NCI-H748 (cell line): ENCODE data around the gene PLEKHM2.

Source experiments
- DNase-seq: peaks from one replicate; lab custom pipeline; 2025; ENCODE audit not compliant: unreplicated experiment; lab: John Stamatoyannopoulos, UW

PLEKHM2 gene

DNA sequence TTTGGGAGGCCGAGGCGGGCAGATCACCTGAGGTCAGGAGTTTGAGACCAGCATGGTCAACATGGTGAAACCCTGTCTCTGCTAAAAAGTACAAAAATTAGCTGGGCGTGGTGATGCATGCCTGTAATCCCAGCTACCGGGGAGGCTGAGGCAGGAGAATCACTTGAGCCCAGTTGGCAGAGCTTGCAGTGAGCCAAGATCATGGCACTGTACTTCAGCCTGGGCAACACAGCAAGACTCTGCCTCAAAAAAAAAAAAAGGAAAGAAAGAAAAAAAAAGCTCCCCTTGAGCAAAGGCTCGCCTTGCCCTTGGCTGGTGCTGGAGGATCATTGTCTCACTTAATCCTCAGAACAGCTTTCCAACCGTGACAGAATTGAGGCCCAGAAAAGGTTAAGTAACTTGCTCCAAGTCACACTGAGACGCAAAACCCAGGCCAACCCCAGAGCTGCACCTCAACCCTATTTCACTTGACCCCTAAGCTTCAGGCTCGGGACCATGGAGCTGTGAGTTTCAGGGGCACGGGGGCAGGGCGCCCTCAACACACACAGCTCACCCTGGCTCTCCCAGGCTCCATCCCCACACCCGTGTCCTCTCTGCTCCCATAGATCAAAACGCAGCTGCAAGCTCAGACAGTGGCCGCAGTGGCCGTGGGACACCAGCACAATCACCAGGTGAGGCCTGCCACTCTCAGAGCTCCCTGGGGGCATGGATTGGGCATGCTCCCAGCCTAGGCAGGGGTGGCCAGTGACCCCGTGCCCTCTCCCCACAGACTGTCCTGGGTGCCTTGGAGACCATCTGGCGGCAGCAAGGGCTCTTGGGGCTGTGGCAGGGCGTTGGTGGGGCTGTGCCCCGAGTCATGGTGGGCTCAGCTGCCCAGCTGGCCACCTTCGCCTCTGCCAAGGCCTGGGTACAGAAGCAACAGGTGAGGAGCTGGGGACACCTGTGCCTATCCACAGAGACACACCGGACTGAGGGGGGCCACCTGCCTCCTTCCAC, 53.5 kb downstream of the PLEKHM2 start:
- no peak for DNase-seq

DNA sequence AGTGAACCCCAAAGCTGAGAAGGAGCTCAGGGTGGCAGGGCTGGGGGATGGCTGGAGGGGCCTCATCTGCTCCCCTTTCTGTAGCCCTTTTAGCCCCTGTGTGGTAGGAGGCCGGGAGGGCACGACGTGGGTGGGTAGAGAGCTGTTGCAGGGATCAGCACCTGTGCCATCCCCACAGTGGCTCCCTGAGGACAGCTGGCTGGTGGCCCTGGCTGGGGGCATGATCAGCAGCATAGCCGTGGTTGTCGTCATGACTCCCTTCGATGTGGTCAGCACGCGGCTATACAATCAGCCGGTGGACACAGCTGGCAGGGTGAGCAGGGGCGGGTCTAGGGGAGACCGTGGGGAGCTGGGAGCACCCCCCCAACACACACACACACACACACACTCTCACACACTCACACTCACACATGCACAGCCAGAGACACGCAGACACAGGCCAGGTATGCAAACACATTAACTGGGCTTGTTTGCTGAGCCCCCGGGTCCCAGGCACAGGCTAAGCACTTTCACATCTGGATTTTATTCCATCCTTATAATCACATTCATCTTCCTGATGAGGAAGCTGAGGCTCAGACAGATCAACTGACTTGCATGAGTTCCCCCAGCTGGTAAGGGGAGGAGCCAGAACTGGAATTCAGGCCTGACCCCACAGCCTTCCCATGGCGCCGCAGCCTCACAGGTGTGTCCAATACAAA, 54.4 kb downstream of the PLEKHM2 start:
- DNase-seq, result no peak

DNA sequence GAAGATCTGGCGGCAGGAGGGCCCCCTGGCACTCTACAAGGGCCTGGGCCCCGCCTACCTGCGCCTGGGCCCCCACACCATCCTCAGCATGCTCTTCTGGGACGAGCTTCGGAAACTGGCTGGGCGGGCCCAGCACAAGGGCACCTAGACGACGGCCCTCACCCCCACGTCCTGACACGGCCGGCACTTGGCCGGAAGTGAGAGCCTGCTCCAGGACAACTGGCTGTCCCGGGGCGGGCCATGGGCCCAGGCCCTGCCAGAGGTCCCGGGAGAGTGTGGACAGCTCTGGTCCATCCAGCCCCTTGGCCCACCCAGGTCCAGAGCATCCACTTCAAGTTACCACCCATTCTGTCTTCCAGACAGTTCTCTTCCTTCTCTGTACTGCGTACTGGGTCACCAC, 55.1 kb downstream of the PLEKHM2 start:
- DNase-seq, result no peak

DNA sequence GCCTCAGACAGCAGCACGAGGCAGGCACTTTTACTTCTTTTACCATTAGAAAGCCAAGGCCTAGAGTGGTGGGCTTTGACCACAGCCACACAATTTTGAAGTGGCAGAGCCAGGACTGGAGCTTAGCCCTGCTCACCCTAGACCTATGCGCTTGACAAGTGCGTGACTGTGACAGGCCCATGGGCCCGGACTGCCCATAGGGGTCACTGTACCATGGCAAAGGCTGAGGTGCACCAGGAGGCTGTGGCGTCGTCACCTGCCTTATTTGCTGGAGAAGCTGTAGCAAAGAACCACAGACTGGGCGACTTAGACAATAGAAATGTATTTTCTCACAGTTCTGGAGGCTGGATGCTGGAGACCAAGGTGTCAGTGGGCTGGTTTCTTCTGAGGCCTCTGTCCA, 55.6 kb downstream of the PLEKHM2 start:
- no peak for DNase-seq

DNA sequence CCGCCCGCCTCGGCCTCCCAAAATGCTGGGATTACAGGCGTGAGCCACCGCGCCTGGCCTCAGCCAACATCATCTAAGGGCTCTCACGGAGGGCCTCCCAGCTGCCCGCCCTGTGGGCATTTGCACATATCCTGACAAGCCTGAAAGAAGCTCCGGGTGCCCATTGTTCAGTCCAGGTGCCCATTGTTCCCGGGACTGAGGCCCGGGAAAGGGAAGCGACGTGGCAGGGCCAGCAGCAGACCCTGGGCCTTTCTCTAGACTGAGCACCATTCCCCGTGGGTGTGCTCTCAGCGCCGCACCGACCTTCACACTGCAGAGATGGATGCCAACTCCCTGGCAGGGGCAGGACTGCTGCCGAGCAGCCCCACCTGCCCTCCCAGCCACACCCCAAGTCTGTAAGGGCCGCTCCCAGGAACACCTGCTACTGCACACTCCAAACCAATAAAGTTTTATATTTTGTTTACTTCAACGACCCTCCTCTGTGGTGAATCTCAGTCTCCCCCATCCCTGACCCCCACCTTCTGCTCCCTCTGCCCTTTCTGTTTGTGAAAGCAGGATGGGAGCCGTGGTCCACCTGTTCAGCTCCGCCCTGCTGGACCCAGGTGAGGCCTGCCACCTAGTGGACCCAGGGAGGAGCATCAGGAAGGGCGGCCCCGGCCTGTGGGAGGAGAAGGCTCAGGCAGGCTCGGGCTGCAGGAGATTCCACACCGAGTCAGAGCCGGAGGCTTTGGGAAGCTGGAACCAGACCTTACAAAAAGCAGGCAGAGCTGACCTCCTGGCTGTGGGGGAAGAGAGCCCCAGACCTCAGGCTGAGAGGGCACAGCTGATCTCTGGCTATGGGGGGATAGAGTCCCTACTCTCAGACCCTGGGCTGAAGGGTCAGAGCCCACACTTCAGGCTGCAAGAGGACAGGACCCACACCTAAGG, 57.1 kb downstream of the PLEKHM2 start:
- peak; percentile 84 for DNase-seq

DNA sequence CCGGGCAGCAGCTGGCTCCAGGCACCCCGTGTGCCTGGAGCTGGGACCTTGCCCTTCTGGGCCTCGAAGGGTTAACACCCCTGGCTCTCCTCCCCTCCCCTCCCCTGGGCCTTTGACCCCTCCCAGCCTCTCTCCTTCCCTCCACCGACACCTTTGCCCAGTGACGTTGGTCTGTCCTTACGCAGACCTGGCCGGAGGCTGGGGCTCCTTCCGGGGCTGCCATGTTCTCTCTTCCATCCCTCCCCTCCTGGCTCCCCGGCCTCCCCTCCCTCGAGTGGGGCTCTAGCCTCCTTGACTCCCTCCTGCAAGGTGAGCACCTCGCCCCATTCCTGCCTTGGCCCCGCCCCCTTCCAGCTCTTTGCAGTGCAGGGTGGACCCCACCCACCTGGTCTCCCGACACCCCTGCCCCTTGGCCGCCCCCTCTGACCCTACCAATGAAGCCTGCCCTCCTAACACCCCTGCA, 58.2 kb downstream of the PLEKHM2 start, which contains the start of gene TMEM82:
TMEM82 (plus strand) TSS at position 161 of the 463 bp plus-strand sequence; CDS start at position 222, 61 bp downstream.
- DNase-seq, result no peak

DNA sequence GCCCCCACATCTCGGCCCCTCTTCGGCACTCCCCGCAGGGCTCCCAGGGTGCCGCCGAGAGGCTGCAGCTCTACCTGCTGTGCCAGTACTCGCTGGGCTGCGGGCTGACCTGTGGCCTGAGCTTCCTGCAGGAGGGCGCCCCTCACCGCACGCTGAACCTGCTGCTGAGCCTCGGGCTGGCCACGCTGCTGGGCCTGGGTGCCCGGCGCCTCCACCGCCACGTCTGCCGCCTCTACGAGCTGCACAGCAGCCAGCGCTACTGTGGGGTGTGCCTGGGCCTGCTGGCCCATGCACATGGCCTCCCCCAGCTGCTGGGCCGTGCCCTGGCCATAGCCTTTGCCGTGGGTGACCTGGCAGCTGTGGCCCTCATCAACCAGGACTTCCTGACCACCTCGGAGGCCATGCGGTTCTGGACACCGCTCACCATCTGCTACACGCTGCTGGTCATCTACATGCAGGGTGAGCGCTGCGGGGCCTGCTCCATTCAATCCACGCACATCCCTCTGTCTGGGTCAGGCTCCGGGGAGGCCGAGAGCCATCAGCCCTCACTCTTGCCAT, 60.1 kb downstream of the PLEKHM2 start:
- no peak for DNase-seq

DNA sequence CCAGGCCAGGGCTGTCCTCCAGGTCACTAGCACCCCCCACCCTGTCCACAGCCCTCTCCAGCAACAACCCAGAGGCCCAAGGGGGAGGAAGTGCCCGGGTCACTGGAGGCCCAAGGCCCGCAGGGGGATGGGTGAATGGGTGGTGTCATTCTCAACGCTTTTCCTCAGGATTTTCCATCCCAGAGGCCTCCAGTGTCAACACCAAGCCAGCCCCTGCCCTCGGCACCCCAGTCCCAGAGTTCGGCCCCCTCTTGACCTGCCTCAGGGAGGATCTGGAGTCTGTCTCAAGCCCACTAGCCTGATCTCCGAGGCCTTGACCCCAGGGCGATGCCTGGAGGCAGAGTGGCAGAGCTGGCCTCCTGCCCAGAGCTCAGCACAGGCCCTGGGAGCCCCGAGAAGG, 63.3 kb downstream of the PLEKHM2 start:
- DNase-seq, result no peak

DNA sequence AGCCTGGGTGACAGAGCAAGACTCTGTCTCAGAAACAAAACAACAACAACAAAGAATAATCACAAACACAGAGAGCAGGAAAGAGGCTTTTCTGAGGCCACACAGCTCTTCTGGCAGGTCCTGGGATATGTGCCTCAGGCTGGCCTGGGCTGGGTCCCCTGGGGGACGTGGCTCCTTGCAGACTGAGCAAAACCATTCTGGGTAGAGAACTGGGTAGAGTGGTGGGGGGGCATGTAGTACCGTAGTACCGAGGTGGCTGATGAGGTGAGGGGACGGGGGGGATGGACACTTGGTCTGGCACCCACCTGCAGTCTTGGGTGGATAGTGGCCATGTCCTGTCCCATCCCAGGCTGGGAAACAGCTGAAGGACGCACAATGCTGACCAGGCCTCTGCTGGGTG, 64.1 kb downstream of the PLEKHM2 start:
- no peak for DNase-seq

DNA sequence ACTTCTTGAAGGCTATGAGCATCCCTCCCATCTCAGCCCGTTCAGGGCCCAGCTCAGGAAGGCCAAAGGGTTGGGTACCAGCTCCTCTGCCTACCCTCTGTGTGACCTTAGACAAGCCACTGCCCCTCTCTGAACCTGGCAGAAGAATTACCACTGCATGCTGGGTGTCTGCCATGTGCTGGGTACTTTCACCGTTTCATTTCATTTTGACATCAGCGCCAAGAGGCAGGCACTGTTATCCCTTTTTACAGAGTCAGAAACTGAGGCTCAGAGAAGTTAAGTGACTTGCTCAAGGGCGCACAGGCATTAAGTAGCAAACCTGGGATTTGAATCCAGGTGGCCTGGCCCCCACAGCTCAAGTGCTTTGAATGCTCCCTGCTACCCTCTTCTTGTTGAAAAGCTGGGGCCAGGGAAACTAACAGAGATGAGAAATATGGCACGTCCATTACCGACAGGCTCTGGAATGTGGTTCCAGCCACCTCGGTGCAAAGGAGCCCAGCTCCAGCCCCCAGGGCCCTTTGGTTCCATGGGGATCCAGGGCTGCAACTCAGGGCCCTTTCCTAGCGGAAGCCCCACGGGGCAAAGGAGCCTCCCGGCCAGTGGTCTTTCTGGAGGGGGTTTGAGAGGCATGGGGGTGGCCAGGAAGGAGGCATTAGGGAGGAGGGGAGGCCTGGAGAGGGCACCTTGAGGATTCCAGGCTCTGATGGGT, 64.7 kb downstream of the PLEKHM2 start:
- no peak for DNase-seq

DNA sequence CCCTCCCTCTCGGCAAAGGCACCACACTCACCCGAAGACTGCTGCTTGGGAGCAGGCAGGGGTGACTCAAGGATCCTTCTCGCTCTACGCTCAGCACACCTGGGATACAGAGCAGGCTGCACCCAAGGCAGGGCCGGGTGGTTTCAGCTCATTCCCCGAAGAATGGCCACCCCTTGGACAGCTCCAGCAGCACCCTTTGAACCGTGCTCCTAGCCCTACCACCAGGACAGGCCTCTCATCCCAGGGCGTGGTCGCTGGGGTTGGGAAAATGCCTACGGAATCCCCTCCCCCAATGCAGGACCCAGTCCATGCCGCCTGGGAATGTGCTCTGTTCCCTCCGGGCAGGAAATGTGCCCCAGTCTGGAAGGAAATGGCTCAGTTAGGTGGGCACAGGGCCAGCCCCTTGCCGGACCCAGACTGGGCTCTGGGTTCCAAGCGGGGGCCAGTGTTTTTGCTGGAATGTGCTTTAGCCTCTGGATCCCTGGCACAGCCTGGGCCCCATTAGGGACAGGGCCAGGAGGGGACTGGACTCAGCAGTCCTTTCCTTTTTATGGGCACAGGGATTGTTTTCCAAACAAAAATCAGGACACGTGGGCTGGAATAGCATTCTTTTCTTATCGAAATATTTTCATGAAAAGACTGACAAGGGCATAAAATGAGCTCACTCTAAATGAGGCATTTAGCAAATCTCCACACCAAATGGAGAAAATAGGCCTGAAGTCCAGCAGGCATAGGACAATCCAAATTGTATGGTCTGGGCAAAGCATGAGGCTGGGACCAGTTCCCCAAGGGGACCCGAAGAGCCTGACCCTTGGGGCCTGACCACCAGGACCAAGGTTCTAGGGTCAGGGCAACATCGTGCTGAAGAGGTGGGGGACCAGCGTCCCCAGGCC, 65.5 kb downstream of the PLEKHM2 start:
- no peak for DNase-seq

DNA sequence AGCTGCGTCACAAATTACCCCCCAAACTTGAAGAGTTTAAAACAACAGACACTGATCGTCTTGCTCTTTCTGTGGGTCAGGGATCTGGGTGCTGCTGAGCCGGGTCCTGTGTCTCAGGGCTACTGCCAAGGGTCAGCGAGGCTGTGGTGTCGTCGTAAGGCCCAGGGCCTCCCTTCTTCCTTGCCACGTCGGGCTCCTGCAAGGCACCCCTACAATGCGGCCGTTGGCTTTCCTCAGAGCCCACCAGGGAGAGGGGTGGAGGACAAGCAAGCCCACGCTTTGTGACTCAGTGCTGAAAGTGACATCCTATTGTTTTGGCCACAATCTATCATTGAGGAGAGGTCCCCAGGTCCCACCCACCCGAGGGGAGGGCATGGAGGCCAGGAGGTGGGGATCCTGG, 66.8 kb downstream of the PLEKHM2 start:
- DNase-seq, result no peak

DNA sequence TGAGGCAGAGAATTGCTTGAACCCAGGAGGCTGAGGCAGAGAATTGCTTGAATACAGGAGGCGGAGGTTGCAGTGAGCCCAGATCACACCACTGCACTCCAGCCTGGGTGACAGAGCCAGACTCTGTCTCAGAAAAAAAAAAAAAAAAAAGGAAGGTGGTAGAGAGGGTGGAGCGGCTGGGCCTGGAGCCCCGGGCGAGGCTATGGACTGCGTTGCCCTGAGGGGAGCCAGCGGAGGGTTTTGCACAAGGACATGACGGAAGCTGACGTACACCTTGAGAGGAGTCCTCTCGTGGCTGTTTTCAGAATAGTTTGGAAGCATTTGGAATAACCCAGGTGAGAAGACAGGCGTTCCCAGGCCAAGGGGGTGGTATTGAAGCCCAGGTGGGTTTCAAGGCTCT, 67.6 kb downstream of the PLEKHM2 start:
- DNase-seq, result no peak

DNA sequence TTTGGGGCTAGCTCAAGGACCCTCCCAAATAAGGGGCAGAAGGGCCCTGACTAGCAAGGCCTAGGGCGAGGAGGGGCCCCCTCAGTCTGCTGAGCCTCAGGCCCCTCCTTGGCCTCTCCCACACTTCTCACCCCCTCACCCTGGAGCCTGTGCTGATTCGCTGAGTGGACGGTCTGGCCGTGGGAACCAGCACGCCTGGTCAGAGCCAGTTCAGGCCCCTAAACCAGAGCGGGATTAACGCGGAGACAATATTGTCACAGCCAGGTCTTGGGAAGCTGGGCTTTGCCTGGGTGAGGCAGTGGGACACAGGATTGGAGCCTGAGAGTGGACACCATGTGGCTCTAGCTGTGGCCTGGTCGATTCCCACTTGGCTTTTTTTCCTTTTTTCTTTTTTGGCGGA, 69.7 kb downstream of the PLEKHM2 start:
- DNase-seq, result no peak

DNA sequence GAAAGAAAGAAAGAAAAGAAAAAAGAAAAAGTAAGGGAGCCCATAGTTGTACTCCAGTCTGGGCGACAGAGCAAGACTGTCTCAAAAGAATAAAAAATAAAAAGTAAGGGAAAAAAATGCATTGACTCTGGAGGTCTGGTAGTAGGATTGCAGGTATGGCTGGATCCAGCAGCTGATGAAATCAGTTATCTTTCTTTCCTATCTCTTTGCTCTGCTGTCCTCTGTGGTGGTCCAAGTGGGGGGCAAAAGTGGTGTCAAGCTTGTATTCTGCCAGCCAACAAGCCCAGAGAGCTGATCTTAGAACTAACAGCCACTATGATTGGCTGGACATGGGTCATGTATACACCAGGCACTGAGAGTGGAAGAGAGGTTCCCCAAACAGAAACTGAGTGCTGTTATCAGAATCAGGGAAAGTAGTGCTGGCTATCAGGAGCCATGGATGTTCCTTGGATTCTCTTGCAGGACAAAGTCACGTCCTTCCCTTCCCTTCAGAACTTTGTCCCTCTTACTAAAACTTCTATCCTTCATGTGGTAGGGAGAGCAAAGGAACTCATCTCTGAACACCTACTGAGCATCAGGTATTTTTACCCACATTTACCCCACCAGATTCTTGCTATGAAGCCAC, 71.0 kb downstream of the PLEKHM2 start:
- no peak for DNase-seq

DNA sequence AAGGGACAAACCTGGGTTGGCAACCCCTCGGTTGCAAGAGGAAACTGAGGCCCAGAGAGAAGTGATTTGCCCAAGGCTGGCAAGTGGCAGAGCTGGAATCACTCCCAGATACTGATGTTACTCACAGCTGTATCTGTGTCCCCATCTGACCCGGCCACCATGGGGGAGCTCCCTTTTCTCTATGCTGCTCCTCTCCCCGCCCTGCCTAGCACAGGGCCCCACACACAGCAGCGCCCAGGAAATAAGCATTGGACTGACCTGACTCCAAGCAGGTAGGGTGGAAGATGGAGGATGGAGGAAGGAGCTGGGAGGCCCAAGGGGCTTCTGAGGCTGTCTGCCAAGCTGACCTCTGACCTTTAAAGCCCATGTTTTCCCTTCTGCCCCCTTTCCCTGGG, 71.5 kb downstream of the PLEKHM2 start:
- DNase-seq, result no peak

DNA sequence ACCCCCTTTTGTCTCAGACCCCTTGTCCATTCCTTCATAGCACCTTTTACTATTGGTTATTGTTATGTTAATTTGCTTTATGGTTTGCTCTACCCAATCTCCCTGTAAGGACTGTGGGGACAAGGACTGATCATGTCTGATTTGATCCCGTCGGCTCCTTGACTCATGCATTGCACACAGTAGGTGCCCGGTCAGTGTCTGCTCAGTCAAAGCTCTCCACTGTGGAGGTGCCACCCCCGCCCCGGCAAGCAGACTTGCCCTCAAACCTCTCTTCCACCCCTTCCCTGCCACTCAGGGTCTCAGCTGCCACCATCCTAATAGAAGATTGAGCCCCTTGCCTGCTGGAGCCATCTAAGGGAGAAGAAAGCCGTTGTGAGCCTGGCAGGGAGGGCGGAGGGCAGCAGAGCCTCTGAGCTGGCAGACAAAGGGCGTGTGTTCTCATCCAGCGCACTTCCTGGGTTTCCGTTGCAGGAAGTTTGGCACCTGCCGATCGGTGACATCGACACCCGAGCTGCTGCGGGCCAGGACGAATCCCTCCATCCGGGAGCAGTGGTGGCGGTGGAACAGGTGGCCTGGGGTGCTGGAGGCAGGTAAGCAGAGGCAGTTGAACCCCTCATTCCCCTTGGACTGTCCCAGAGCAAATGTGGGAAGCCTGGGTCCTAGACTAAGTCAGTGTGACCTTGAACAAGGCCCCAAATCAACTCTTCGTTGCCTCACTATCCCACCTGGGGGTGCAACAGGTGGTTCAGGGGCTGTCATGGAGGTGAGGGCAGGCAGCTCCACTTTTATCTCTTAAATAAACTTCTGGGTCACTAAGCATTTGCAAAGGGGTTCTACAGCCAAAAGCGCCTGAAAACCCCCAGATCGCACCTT, 72.3 kb downstream of the PLEKHM2 start:
- peak; percentile 34 for DNase-seq
